ENCODE results near the gene IGF1R. TPM values are rescaled to one million over a fixed set of nuclear protein-coding genes. Genes with fewer than 3 reads are reported as not detected.

IGF1R gene
- total and polyA plus RNA-seq, 2 of the 8 experiments (the other 6 are each of a cell fraction or from before 2014, with no cell fraction given): 32.9 to 109 TPM

- TF ChIP-seq PHF8 (conservative IDR thresholded peaks at IDR 0.05; ENCODE audit: low read depth, low read length) (no peak), SP4 (IDR thresholded peaks at IDR 0.05; ENCODE audit: low read length) (no peak), RNF2 (IDR thresholded peaks at IDR 0.05; ENCODE audit: borderline replicate concordance, low read depth, low read length, missing control alignments, poor library complexity, severe bottlenecking) (no peak), RFX5 (IDR thresholded peaks at IDR 0.05; ENCODE audit: borderline replicate concordance, low read depth, low read length) (no peak), YY1 (IDR thresholded peaks at IDR 0.05; ENCODE audit: low read depth, low read length) (no peak), BCL11A (IDR thresholded peaks at IDR 0.05; ENCODE audit: low read depth in 2 of 2, low read length in 2 of 2) (no peak), RBBP5 (IDR thresholded peaks at IDR 0.05; ENCODE audit: borderline replicate concordance, low read depth, low read length) (no peak), NRF1 (IDR thresholded peaks at IDR 0.05; ENCODE audit: low read depth, low read length) (no peak)
These were observed 243.0 kb downstream of the IGF1R start (continued) for GRCh38 chr15:98891301-98891700.
